Measurements from ENCODE around the gene DSE.

The DSE gene

GRCh38 chr6:116386581-116387299 lies 16.0 kb downstream of the DSE start:
- TF ChIP-seq CTCF (IDR thresholded peaks at IDR 0.05; ENCODE audit: borderline replicate concordance, insufficient read depth, low read depth, low read length), result no peak
- no peak overlapping the region for H3K4me3 ChIP-seq (ENCODE audit: low read depth, low read length)

- no peak overlapping the region for H3K4me3 ChIP-seq (ENCODE audit: low read depth, low read length)
- no peak for TF ChIP-seq CTCF (IDR thresholded peaks at IDR 0.05; ENCODE audit: borderline replicate concordance, insufficient read depth, low read depth, low read length)
Observed at GRCh38 chr6:116387374-116387773, 16.6 kb downstream of the DSE start.

GRCh38 chr6:116388924-116389323 lies 18.2 kb downstream of the DSE start:
- no peak overlapping the region for H3K4me3 ChIP-seq (ENCODE audit: low read depth, low read length)
- no peak for TF ChIP-seq CTCF (IDR thresholded peaks at IDR 0.05; ENCODE audit: borderline replicate concordance, insufficient read depth, low read depth, low read length)

GRCh38 chr6:116389357-116389756 lies 18.6 kb downstream of the DSE start:
- H3K4me3 ChIP-seq (ENCODE audit: low read depth, low read length), result no peak overlapping the region
- TF ChIP-seq CTCF (IDR thresholded peaks at IDR 0.05; ENCODE audit: borderline replicate concordance, insufficient read depth, low read depth, low read length), result no peak

GRCh38 chr6:116390581-116390980 lies 19.8 kb downstream of the DSE start:
- no peak for TF ChIP-seq CTCF (IDR thresholded peaks at IDR 0.05; ENCODE audit: borderline replicate concordance, insufficient read depth, low read depth, low read length)
- no peak overlapping the region for H3K4me3 ChIP-seq (ENCODE audit: low read depth, low read length)

- no peak for TF ChIP-seq CTCF (IDR thresholded peaks at IDR 0.05; ENCODE audit: borderline replicate concordance, insufficient read depth, low read depth, low read length)
- H3K4me3 ChIP-seq (ENCODE audit: low read depth, low read length), result no peak overlapping the region
Observed at GRCh38 chr6:116392132-116393013, 21.6 kb downstream of the DSE start.

All from GM12875 (cell line).